Motor neuron (in vitro differentiated cells): ENCODE data around the gene NAA30. TPM values are rescaled to one million over a fixed set of nuclear protein-coding genes. Genes with fewer than 3 reads are reported as not detected.

Experiments
- total RNA-seq, 8 experiments: library from RNA; unstranded; fragments of 300-600 nt; gene quantifications; 2 replicates each; pipeline versions ENCODE4 v1.2.3 to v1.2.4, GENCODE V29; 2022

NAA30 gene
- total RNA-seq, 8 experiments from 2014 or later, result 12.6 to 21.7 (median 17.2) TPM

Other genes with a start within 250 kb of the NAA30 start
- gene EXOC5, start 121.7 kb upstream of the NAA30 start, total RNA-seq, result 10 to 100 TPM; 35.6 to 68.6 (median 50.4) TPM
- gene AP5M1, start 121.6 kb upstream of the NAA30 start, total RNA-seq, result 10 to 100 TPM; 16.2 to 49.0 (median 24.6) TPM
- gene CCDC198, start 103.3 kb downstream of the NAA30 start, total RNA-seq, result 1 to 10 TPM in 1 of 8 experiments, under 1 TPM in 6, not detected in 1; 0.05 to 4.3 (median 0.36) TPM